H9 (cell line): ENCODE results near the gene MT1F. TPM values are rescaled to one million over a fixed set of nuclear protein-coding genes. Genes with fewer than 3 reads are reported as not detected.

Experiments
- DNase-seq: peaks from one replicate; pipeline ENCODE4 v3.0.0-alpha.2; 2017
- H2AFZ ChIP-seq: one replicate; pipeline ENCODE4 v1.6.1; 2013; ENCODE audit warnings: mild to moderate bottlenecking, low read length, control low read depth, moderate library complexity
- H2AK5ac ChIP-seq: 2 replicates; pipeline ENCODE4 v1.6.1; 2013; ENCODE audit warnings: low read length, control low read depth, mixed read lengths; ENCODE audit not compliant: insufficient read length
- H2BK120ac ChIP-seq: one replicate; pipeline ENCODE4 v1.6.1; 2013; ENCODE audit warnings: low read depth, mild to moderate bottlenecking, low read length, control low read depth, inconsistent platforms; ENCODE audit not compliant: poor library complexity, severe bottlenecking
- H2BK12ac ChIP-seq: 2 replicates; pipeline ENCODE4 v1.6.1; 2013; ENCODE audit warnings: low read length, control low read depth, mixed read lengths, low read depth; ENCODE audit not compliant: insufficient read length
- H2BK15ac ChIP-seq: 2 replicates; pipeline ENCODE4 v1.6.1; 2013; ENCODE audit warnings: low read depth, low read length, control low read depth
- H2BK20ac ChIP-seq: one replicate; pipeline ENCODE4 v1.6.1; 2013; ENCODE audit warnings: low read depth, mild to moderate bottlenecking, low read length, control low read depth, inconsistent platforms; ENCODE audit not compliant: poor library complexity, severe bottlenecking
- H2BK5ac ChIP-seq: 2 replicates; pipeline ENCODE4 v1.6.1; 2013; ENCODE audit warnings: low read length, control low read depth, mixed read lengths; ENCODE audit not compliant: insufficient read length
- H3K14ac ChIP-seq: 2 replicates; pipeline ENCODE4 v1.6.1; 2013; ENCODE audit warnings: low read length, control low read depth; ENCODE audit not compliant: insufficient read depth
- H3K18ac ChIP-seq: 2 replicates; pipeline ENCODE4 v1.6.1; 2013; ENCODE audit warnings: low read depth, mild to moderate bottlenecking, mixed read lengths, low read length, control low read depth; ENCODE audit not compliant: insufficient read length
- H3K23ac ChIP-seq: 2 replicates; pipeline ENCODE4 v1.6.1; 2013; ENCODE audit warnings: low read length, control low read depth, mixed read lengths, low read depth; ENCODE audit not compliant: insufficient read length
- H3K23me2 ChIP-seq: 2 replicates; pipeline ENCODE4 v1.6.1; 2013; ENCODE audit warnings: low read depth, mild to moderate bottlenecking, mixed read lengths, low read length, control low read depth; ENCODE audit not compliant: insufficient read length, poor library complexity, severe bottlenecking
- H3K27ac ChIP-seq: 2 replicates; pipeline ENCODE4 v1.5.1; 2013; ENCODE audit warnings: low read length, control low read depth, mixed read lengths, low read depth; ENCODE audit not compliant: insufficient read length
- H3K27me3 ChIP-seq: 2 replicates; pipeline ENCODE4 v1.6.1; 2013; ENCODE audit warnings: low read length, control low read depth, inconsistent platforms; ENCODE audit not compliant: insufficient read depth
- H3K4ac ChIP-seq: 2 replicates; pipeline ENCODE4 v1.6.1; 2013; ENCODE audit warnings: low read depth, mild to moderate bottlenecking, control low read depth, inconsistent platforms, low read length, moderate library complexity
- H3K4me1 ChIP-seq: 2 replicates; pipeline ENCODE4 v1.6.1; 2013; ENCODE audit warnings: low read length, control low read depth, inconsistent platforms; ENCODE audit not compliant: insufficient read depth
- H3K4me2 ChIP-seq: 2 replicates; pipeline ENCODE4 v1.6.1; 2013; ENCODE audit warnings: low read length, control low read depth, mixed read lengths; ENCODE audit not compliant: insufficient read length, insufficient read depth
- H3K56ac ChIP-seq: 2 replicates; pipeline ENCODE4 v1.6.1; 2013; ENCODE audit warnings: low read depth, mild to moderate bottlenecking, mixed read lengths, low read length, control low read depth; ENCODE audit not compliant: insufficient read length
- H3K79me1 ChIP-seq: 2 replicates; pipeline ENCODE4 v1.6.1; 2013; ENCODE audit warnings: low read depth, mild to moderate bottlenecking, moderate library complexity, low read length, control low read depth, inconsistent platforms; ENCODE audit not compliant: insufficient read depth, poor library complexity, severe bottlenecking
- H3K79me2 ChIP-seq: 2 replicates; pipeline ENCODE4 v1.6.1; 2013; ENCODE audit warnings: low read length, control low read depth, inconsistent platforms; ENCODE audit not compliant: insufficient read depth
- H3K9ac ChIP-seq: 2 replicates; pipeline ENCODE4 v1.6.1; 2013; ENCODE audit warnings: low read length, control low read depth, mixed read lengths; ENCODE audit not compliant: insufficient read length; ENCODE audit errors: extremely low read depth
- H3K9me3 ChIP-seq: one replicate; pipeline ENCODE4 v1.6.1; 2013; ENCODE audit warnings: low read depth, low read length, inconsistent platforms; ENCODE audit not compliant: control insufficient read depth
- H3T11ph ChIP-seq: one replicate; pipeline ENCODE4 v1.6.1; 2013; ENCODE audit warnings: mild to moderate bottlenecking, low read length, control low read depth, inconsistent platforms
- H4K20me1 ChIP-seq: one replicate; pipeline ENCODE4 v1.6.1; 2013; ENCODE audit not compliant: control insufficient read depth, insufficient read length, insufficient read depth
- H4K5ac ChIP-seq: 2 replicates; pipeline ENCODE4 v1.6.1; 2013; ENCODE audit warnings: low read depth, mild to moderate bottlenecking, mixed read lengths, low read length, control low read depth; ENCODE audit not compliant: insufficient read length
- H4K8ac ChIP-seq: replicated peaks from 2 replicates; pipeline ENCODE4 v1.6.1; 2013; ENCODE audit warnings: low read length, control low read depth, mixed read lengths, low read depth; ENCODE audit not compliant: insufficient read length
- H4K91ac ChIP-seq: 2 replicates; pipeline ENCODE4 v1.6.1; 2013; ENCODE audit warnings: low read depth, mild to moderate bottlenecking, moderate library complexity, mixed read lengths, low read length, control low read depth; ENCODE audit not compliant: insufficient read length
- H3K27ac Mint-ChIP-seq, 3 experiments: 2 replicates in 2 of 3; 3 replicates in 1 of 3; pipeline ENCODE4 v1.8.0; 2020 to 2021; ENCODE audit warnings: mixed read lengths in 3 of 3, mild to moderate bottlenecking in 1 of 3, moderate library complexity in 1 of 3
- H3K27me3 Mint-ChIP-seq: 2 replicates; pipeline ENCODE4 v1.8.0; 2021; ENCODE audit warnings: low read depth, mild to moderate bottlenecking, moderate library complexity, mixed read lengths
- H3K36me3 Mint-ChIP-seq, 3 experiments: 2 replicates in 2 of 3; 3 replicates in 1 of 3; pipeline ENCODE4 v1.8.0; 2020 to 2021; ENCODE audit warnings: low read depth in 3 of 3, mixed read lengths in 3 of 3; ENCODE audit not compliant: insufficient read depth in 1 of 3
- H3K4me1 Mint-ChIP-seq, 2 experiments: 2 replicates each; pipeline ENCODE4 v1.8.0; 2020; ENCODE audit warnings: mixed read lengths in 2 of 2
- H3K4me3 Mint-ChIP-seq, 2 experiments: 2 replicates in 1 of 2; 3 replicates in 1 of 2; pipeline ENCODE4 v1.8.0; 2020 to 2021; ENCODE audit warnings: mild to moderate bottlenecking in 2 of 2, mixed read lengths in 2 of 2, moderate library complexity in 1 of 2
- H3K9me3 Mint-ChIP-seq, 2 experiments: 2 replicates in 1 of 2; 3 replicates in 1 of 2; pipeline ENCODE4 v1.8.0; 2020; ENCODE audit warnings: mild to moderate bottlenecking in 2 of 2, mixed read lengths in 2 of 2, moderate library complexity in 1 of 2
- CTCF ChIP-seq: fragments of 200-600 bp; sonication (generic); conservative IDR thresholded peaks from 3 replicates; pipeline ENCODE4 v1.8.0; 2021; ENCODE audit warnings: antibody characterized with exemption, mild to moderate bottlenecking
- WGBS: extraction: QIAGEN DNeasy Blood & Tissue Kit; methylation state at CpG from one replicate; pipeline ENCODE4 v1.1.7; 2013; ENCODE audit warnings: missing lambda C conversion rate, low lambda C conversion rate, mixed read lengths; ENCODE audit not compliant: insufficient read length; ENCODE audit errors: extremely low coverage; 5-methylcytosine and 5-hydroxymethylcytosine counted together
- total RNA-seq: library from RNA; stranded (reverse); gene quantifications from 2 replicates; pipeline ENCODE4 v1.2.1, GENCODE V29; 2021

Gene MT1F
- total RNA-seq, 1 experiment from 2014 or later: 26.1 TPM

- Histone ChIP-seq H3K27ac (no peak overlapping the region), H2BK15ac (no peak overlapping the region), H3K9me3 (no peaks in the 10 kb centered on the region), H3K9ac (no peak overlapping the region), H3K4me2 (no peak overlapping the region), H2AFZ (no peak overlapping the region), H4K91ac (no peak overlapping the region), H2BK12ac (no peak overlapping the region), H2BK5ac (no peak overlapping the region), H3K14ac (no peak overlapping the region), H4K20me1 (no peaks in the 10 kb centered on the region), H3K79me2 (no peaks in the 10 kb centered on the region), H3K4ac (no peak overlapping the region), H3K23ac (no peak overlapping the region), H2AK5ac (no peak overlapping the region), H2BK120ac (no peak overlapping the region), H3K23me2 (peaks cover 14% of the 10 kb centered on the region), H3K56ac (no peak overlapping the region), H4K8ac (no peak overlapping the region), H4K5ac (no peak overlapping the region), H3K4me1 (0 out of 2 replicates have a peak, but pooled peaks cover 2% of the 10 kb centered on the region), H3K27me3 (no peaks in the 10 kb centered on the region; the same call in 1 of the 2 replicates), H3K18ac (no peak overlapping the region), H3T11ph (no peak overlapping the region), H3K79me1 (no peaks in the 10 kb centered on the region), H2BK20ac (no peak overlapping the region)
- Mint-ChIP-seq H3K4me3 (no peak overlapping the region), H3K27ac (no peak overlapping the region), H3K27me3 (peaks cover 47% of the 10 kb centered on the region), H3K36me3 (no peaks in the 10 kb centered on the region), H3K4me1 (peaks cover 36 to 37% of the 10 kb centered on the region in 2 experiments), H3K9me3 (no peaks in the 10 kb centered on the region; a peak in 1 of 5 replicates)
- WGBS: no CpG with 5 or more reads among the region's 3 CpGs
- no peak for TF ChIP-seq CTCF
- no peak for DNase-seq
Measured at GRCh38 chr16:56677474-56677873, 19.7 kb downstream of the MT1F start.
